OCI-LY1 (cell line): ENCODE measurements around the gene FAM24B.
A peak's percentile ranks its signal among the peaks of the same experiment; 100 is the strongest.

ENCODE experiments used
- H2AFZ ChIP-seq: fragments of 200-600 bp; sonication (generic), shearing (Covaris generic); 2 replicates; pipeline ENCODE4 v1.6.0; 2014; ENCODE audit warnings: antibody characterized with exemption, mild to moderate bottlenecking, low read length
- H3F3A ChIP-seq: fragments of 200-600 bp; sonication (generic), shearing (Covaris generic); 2 replicates; pipeline ENCODE4 v1.6.0; 2014; ENCODE audit warnings: mild to moderate bottlenecking, antibody characterized with exemption, low read length, moderate library complexity; ENCODE audit not compliant: insufficient read depth
- H3K27ac ChIP-seq: fragments of 200-600 bp; sonication (generic); 2 replicates; pipeline ENCODE4 v1.5.1; 2014; ENCODE audit warnings: low read length, mixed run types, mild to moderate bottlenecking, low read depth; ENCODE audit not compliant: poor library complexity, severe bottlenecking
- H3K27me3 ChIP-seq: fragments of 200-600 bp; sonication (generic); 2 replicates; pipeline ENCODE4 v1.6.0; 2014; ENCODE audit warnings: antibody characterized with exemption, mild to moderate bottlenecking, low read length, moderate library complexity; ENCODE audit not compliant: insufficient read depth
- H3K36me3 ChIP-seq: fragments of 200-600 bp; sonication (generic); 2 replicates; pipeline ENCODE4 v1.6.1; 2014; ENCODE audit warnings: mild to moderate bottlenecking, antibody characterized with exemption, low read length, moderate library complexity, mixed read lengths; ENCODE audit not compliant: insufficient read depth
- H3K4me1 ChIP-seq: fragments of 200-600 bp; sonication (generic); 2 replicates; pipeline ENCODE4 v1.5.1; 2014; ENCODE audit warnings: mild to moderate bottlenecking, low read length, moderate library complexity; ENCODE audit not compliant: insufficient read depth, severe bottlenecking
- H3K4me2 ChIP-seq: fragments of 200-600 bp; sonication (generic), shearing (Covaris generic); 2 replicates; pipeline ENCODE4 v1.6.1; 2014; ENCODE audit warnings: low read length
- H3K4me3 ChIP-seq: fragments of 200-600 bp; sonication (generic); 2 replicates; pipeline ENCODE4 v1.5.1; 2014; ENCODE audit warnings: low read length, low read depth, mild to moderate bottlenecking, mixed read lengths; ENCODE audit not compliant: poor library complexity, severe bottlenecking
- H3K79me2 ChIP-seq: fragments of 200-600 bp; shearing (Covaris generic); 2 replicates; pipeline ENCODE4 v1.6.1; 2016; ENCODE audit warnings: mixed run types, low read length, mixed read lengths; ENCODE audit not compliant: insufficient read depth
- H3K9ac ChIP-seq: fragments of 200-600 bp; sonication (generic), shearing (Covaris generic); 2 replicates; pipeline ENCODE4 v1.6.1; 2014; ENCODE audit warnings: mild to moderate bottlenecking, low read length, mixed read lengths
- H3K9me2 ChIP-seq: fragments of 200-600 bp; sonication (generic), shearing (Covaris generic); 2 replicates; pipeline ENCODE4 v1.6.1; 2014; ENCODE audit warnings: low read depth, mild to moderate bottlenecking, low read length, mixed read lengths
- H3K9me3 ChIP-seq: fragments of 200-600 bp; shearing (Covaris generic); 2 replicates; pipeline ENCODE4 v1.6.1; 2014; ENCODE audit warnings: low read length, mixed read lengths
- H4K20me1 ChIP-seq: fragments of 200-600 bp; sonication (generic), shearing (Covaris generic); 2 replicates; pipeline ENCODE4 v1.6.0; 2016; ENCODE audit warnings: mild to moderate bottlenecking, low read length; ENCODE audit not compliant: insufficient read depth
- CTCF ChIP-seq: fragments of 200-600 bp; sonication (generic), shearing (Covaris generic); IDR thresholded peaks from 2 replicates; pipeline ENCODE4 v1.5.1; 2017; ENCODE audit warnings: mild to moderate bottlenecking, antibody characterized with exemption, low read length, moderate library complexity, mixed read lengths
- EZH2 ChIP-seq: fragments of 200-600 bp; sonication (generic), shearing (Covaris generic); IDR thresholded peaks from 2 replicates; pipeline ENCODE4 v1.8.0; 2017; ENCODE audit warnings: borderline replicate concordance, mixed run types, mild to moderate bottlenecking, antibody characterized with exemption, low read length, moderate library complexity, mixed read lengths

The FAM24B gene

GRCh38 chr10:122882766-122883165 is 3.4 kb upstream of the FAM24B start:
- Histone ChIP-seq H3K9ac (no peak overlapping the region), H3F3A (no peaks in the 10 kb centered on the region), H3K79me2 (peaks cover 11% of the 10 kb centered on the region), H2AFZ (no peak overlapping the region), H3K9me3 (no peaks in the 10 kb centered on the region), H3K9me2 (no peaks in the 10 kb centered on the region), H3K36me3 (peaks cover 2% of the 10 kb centered on the region; the same call in 1 of the 2 replicates), H3K27ac (no peak overlapping the region), H3K4me3 (no peak overlapping the region), H3K27me3 (no peaks in the 10 kb centered on the region), H3K4me2 (no peak overlapping the region), H3K4me1 (peaks cover 15% of the 10 kb centered on the region), H4K20me1 (no peaks in the 10 kb centered on the region)
- TF ChIP-seq CTCF (no peak), EZH2 (no peak)

GRCh38 chr10:122878799-122879338 is 512 bp downstream of the FAM24B start:
- Histone ChIP-seq H3K9me2 (no peaks in the 10 kb centered on the region), H3K4me3 (peak overlapping the region; percentile 83), H3K9ac (peak overlapping the region; percentile 74), H3K27ac (no peak overlapping the region), H3K4me1 (peaks cover 19% of the 10 kb centered on the region), H3F3A (no peaks in the 10 kb centered on the region), H3K9me3 (no peaks in the 10 kb centered on the region), H2AFZ (no peak overlapping the region), H3K36me3 (peaks cover 26% of the 10 kb centered on the region), H3K79me2 (peaks cover 38% of the 10 kb centered on the region), H4K20me1 (no peaks in the 10 kb centered on the region), H3K27me3 (no peaks in the 10 kb centered on the region), H3K4me2 (peak overlapping the region; percentile 77)
- TF ChIP-seq EZH2 (no peak), CTCF (no peak)

- no peaks in the 10 kb centered on the region for H3K27me3 ChIP-seq
- peaks cover 19% of the 10 kb centered on the region for H3K4me1 ChIP-seq
- H3K79me2 ChIP-seq: peaks cover 39% of the 10 kb centered on the region
- H3K4me3 ChIP-seq: peak overlapping the region; percentile 83
- H3K9me3 ChIP-seq: no peaks in the 10 kb centered on the region
- no peak overlapping the region for H2AFZ ChIP-seq
- H3K4me2 ChIP-seq: 0 out of 2 replicates have a peak overlapping the region, but pooled peaks have one; percentile 77
- no peak overlapping the region for H3K9ac ChIP-seq
- TF ChIP-seq CTCF (no peak), EZH2 (no peak)
- no peaks in the 10 kb centered on the region for H4K20me1 ChIP-seq
- H3F3A ChIP-seq: no peaks in the 10 kb centered on the region
- H3K9me2 ChIP-seq: no peaks in the 10 kb centered on the region
- no peak overlapping the region for H3K27ac ChIP-seq
- H3K36me3 ChIP-seq: peaks cover 26% of the 10 kb centered on the region
These were observed 2.1 kb downstream of the FAM24B start for GRCh38 chr10:122877264-122877663.
